ENCODE results near the gene HSD17B1.

GRCh38 chr17:42579794-42580551 is 27.2 kb downstream of the HSD17B1 start:
- TF ChIP-seq CTCF (IDR thresholded peaks at IDR 0.05; ENCODE audit: low read length) (no peak), EZH2 (IDR thresholded peaks at IDR 0.05; ENCODE audit: borderline replicate concordance, low read length) (no peak)
